Ovary (tissue), 3 donors: ENCODE measurements around the gene PHACTR1.

Experiments
- CTCF ChIP-seq, 3 donors: fragments of 450-650 bp in 2 of 3; fragments of 200-600 bp in 1 of 3; IDR thresholded peaks; one replicate each; pipeline versions ENCODE4 v1.5.1 to v1.8.0; 2016 to 2022; ENCODE audit warnings: antibody characterized with exemption in 3 of 3, mild to moderate bottlenecking in 1 of 3
- EP300 ChIP-seq: sonication (generic); formaldehyde crosslinking; IDR thresholded peaks from one replicate; pipeline ENCODE4 v1.6.1; 2017; ENCODE audit warnings: antibody characterized with exemption
- POLR2A ChIP-seq: fragments of 450-650 bp; IDR thresholded peaks from one replicate; pipeline ENCODE4 v1.6.1; 2017; ENCODE audit warnings: antibody characterized with exemption, mild to moderate bottlenecking, moderate library complexity
- donor health status: DM: no; HTN: no; CAD: no.

- TF ChIP-seq CTCF (IDR thresholded peaks at IDR 0.05), result no peak
- no peak for TF ChIP-seq EP300
- no peak for TF ChIP-seq POLR2A
Observed at GRCh38 chr6:13075141-13075845, 358.7 kb downstream of the PHACTR1 start.
